ENCODE data around the gene DNASE1L2. TPM values are rescaled to one million over a fixed set of nuclear protein-coding genes. Genes with fewer than 3 reads are reported as not detected.

Gene DNASE1L2
- total RNA-seq, 1 donor from 2014 or later, result 1.0 TPM

GRCh38 chr16:2206420-2206779 lies 29.8 kb upstream of the DNASE1L2 start:
- H3K27ac Mint-ChIP-seq (ENCODE audit: unreplicated experiment), result peak overlapping the region; percentile 67
- peaks cover 10% of the 10 kb centered on the region for H3K4me1 Mint-ChIP-seq (ENCODE audit: unreplicated experiment)
- peaks cover 14% of the 10 kb centered on the region for H3K27me3 Mint-ChIP-seq (ENCODE audit: unreplicated experiment)

GRCh38 chr16:2206780-2207433 lies 29.3 kb upstream of the DNASE1L2 start:
- Mint-ChIP-seq H3K36me3 (ENCODE audit: low read depth, unreplicated experiment) (peaks cover 8% of the 10 kb centered on the region), H3K4me1 (ENCODE audit: unreplicated experiment) (peaks cover 12% of the 10 kb centered on the region), H3K9me3 (ENCODE audit: unreplicated experiment) (no peaks in the 10 kb centered on the region), H3K27ac (ENCODE audit: unreplicated experiment) (no peak overlapping the region), H3K27me3 (ENCODE audit: unreplicated experiment) (peaks cover 12% of the 10 kb centered on the region), H3K4me3 (ENCODE audit: unreplicated experiment) (peak overlapping the region; percentile 81)
- TF ChIP-seq CTCF (IDR thresholded peaks at IDR 0.05; ENCODE audit: unreplicated experiment), result no peak
- DNase-seq (ENCODE audit: low spot score), result no peak

More at GRCh38 chr16:2206420-2206779, 29.8 kb upstream of the DNASE1L2 start:
- DNase-seq (ENCODE audit: low spot score), result no peak
- Mint-ChIP-seq H3K36me3 (ENCODE audit: low read depth, unreplicated experiment) (peaks cover 8% of the 10 kb centered on the region), H3K9me3 (ENCODE audit: unreplicated experiment) (no peaks in the 10 kb centered on the region), H3K4me3 (ENCODE audit: unreplicated experiment) (peak overlapping the region; percentile 85)
- no peak for TF ChIP-seq CTCF (IDR thresholded peaks at IDR 0.05; ENCODE audit: unreplicated experiment)

GRCh38 chr16:2207872-2208271 lies 28.4 kb upstream of the DNASE1L2 start:
- peaks cover 16% of the 10 kb centered on the region for H3K27me3 Mint-ChIP-seq (ENCODE audit: unreplicated experiment)
- peaks cover 17% of the 10 kb centered on the region for H3K4me1 Mint-ChIP-seq (ENCODE audit: unreplicated experiment)
- peaks cover 8% of the 10 kb centered on the region for H3K36me3 Mint-ChIP-seq (ENCODE audit: low read depth, unreplicated experiment)
- no peaks in the 10 kb centered on the region for H3K9me3 Mint-ChIP-seq (ENCODE audit: unreplicated experiment)
- H3K4me3 Mint-ChIP-seq (ENCODE audit: unreplicated experiment), result peak overlapping the region; percentile 81
- no peak for TF ChIP-seq CTCF (IDR thresholded peaks at IDR 0.05; ENCODE audit: unreplicated experiment)
- no peak overlapping the region for H3K27ac Mint-ChIP-seq (ENCODE audit: unreplicated experiment)
- DNase-seq (ENCODE audit: low spot score), result no peak

GRCh38 chr16:2208308-2208707 lies 27.9 kb upstream of the DNASE1L2 start:
- TF ChIP-seq CTCF (IDR thresholded peaks at IDR 0.05; ENCODE audit: unreplicated experiment), result no peak
- Mint-ChIP-seq H3K4me1 (ENCODE audit: unreplicated experiment) (peaks cover 21% of the 10 kb centered on the region), H3K9me3 (ENCODE audit: unreplicated experiment) (no peaks in the 10 kb centered on the region), H3K27ac (ENCODE audit: unreplicated experiment) (no peak overlapping the region), H3K27me3 (ENCODE audit: unreplicated experiment) (peaks cover 18% of the 10 kb centered on the region), H3K36me3 (ENCODE audit: low read depth, unreplicated experiment) (peaks cover 8% of the 10 kb centered on the region), H3K4me3 (ENCODE audit: unreplicated experiment) (no peak overlapping the region)
- no peak for DNase-seq (ENCODE audit: low spot score)

- no peaks in the 10 kb centered on the region for H3K9me3 Mint-ChIP-seq (ENCODE audit: unreplicated experiment)
- peaks cover 24% of the 10 kb centered on the region for H3K4me1 Mint-ChIP-seq (ENCODE audit: unreplicated experiment)
Observed at GRCh38 chr16:2208772-2209171, 27.5 kb upstream of the DNASE1L2 start.

More at GRCh38 chr16:2208772-2209171, 27.5 kb upstream of the DNASE1L2 start:
- DNase-seq (ENCODE audit: low spot score), result no peak
- H3K27me3 Mint-ChIP-seq (ENCODE audit: unreplicated experiment), result peaks cover 17% of the 10 kb centered on the region
- peaks cover 8% of the 10 kb centered on the region for H3K36me3 Mint-ChIP-seq (ENCODE audit: low read depth, unreplicated experiment)
- H3K27ac Mint-ChIP-seq (ENCODE audit: unreplicated experiment), result no peak overlapping the region
- no peak overlapping the region for H3K4me3 Mint-ChIP-seq (ENCODE audit: unreplicated experiment)
- no peak for TF ChIP-seq CTCF (IDR thresholded peaks at IDR 0.05; ENCODE audit: unreplicated experiment)

Data from endothelial cell (in vitro differentiated cells).